GM10266 (cell line): Measurements from ENCODE around the gene TNIK.
"Not testable (repeated sequence)": the region's sequence is repeated elsewhere in the genome, so short reads cannot be mapped to it uniquely, and the experiment has no call there.

ENCODE experiments used
- DNase-seq: peaks from one replicate; pipeline ENCODE4 v3.0.0; 2012; ENCODE audit errors: extremely low spot score
- TF ChIP-seq, protein P1 (sequence below): IDR thresholded peaks from 2 replicates; pipeline ENCODE4 v1.5.1; 2012; ENCODE audit warnings: mild to moderate bottlenecking, low read depth; ENCODE audit not compliant: control insufficient read depth, insufficient read depth; ENCODE audit errors: missing control alignments

TNIK gene

DNA sequence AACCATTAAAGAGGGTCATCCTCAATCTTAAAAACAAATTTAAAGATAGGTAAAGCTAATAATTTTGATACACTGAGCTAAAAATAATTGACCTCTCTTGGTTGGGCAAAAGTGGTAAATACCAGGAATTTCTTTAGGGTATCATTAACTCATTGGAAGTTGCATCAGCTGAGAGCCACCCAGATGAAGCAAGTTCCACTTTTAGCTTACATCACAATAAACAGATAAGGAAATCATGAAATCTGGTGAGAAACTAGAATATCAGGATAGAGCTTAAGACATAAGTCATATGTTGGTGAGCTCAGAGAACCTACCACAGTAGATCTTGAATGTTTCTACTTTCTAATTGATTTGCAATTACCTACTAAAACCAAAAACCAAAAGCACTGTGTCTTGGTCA, 336.3 kb downstream of the TNIK start:
- TF ChIP-seq, protein P1, sequence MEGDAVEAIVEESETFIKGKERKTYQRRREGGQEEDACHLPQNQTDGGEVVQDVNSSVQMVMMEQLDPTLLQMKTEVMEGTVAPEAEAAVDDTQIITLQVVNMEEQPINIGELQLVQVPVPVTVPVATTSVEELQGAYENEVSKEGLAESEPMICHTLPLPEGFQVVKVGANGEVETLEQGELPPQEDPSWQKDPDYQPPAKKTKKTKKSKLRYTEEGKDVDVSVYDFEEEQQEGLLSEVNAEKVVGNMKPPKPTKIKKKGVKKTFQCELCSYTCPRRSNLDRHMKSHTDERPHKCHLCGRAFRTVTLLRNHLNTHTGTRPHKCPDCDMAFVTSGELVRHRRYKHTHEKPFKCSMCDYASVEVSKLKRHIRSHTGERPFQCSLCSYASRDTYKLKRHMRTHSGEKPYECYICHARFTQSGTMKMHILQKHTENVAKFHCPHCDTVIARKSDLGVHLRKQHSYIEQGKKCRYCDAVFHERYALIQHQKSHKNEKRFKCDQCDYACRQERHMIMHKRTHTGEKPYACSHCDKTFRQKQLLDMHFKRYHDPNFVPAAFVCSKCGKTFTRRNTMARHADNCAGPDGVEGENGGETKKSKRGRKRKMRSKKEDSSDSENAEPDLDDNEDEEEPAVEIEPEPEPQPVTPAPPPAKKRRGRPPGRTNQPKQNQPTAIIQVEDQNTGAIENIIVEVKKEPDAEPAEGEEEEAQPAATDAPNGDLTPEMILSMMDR, result no peak
- no peak for DNase-seq

DNA sequence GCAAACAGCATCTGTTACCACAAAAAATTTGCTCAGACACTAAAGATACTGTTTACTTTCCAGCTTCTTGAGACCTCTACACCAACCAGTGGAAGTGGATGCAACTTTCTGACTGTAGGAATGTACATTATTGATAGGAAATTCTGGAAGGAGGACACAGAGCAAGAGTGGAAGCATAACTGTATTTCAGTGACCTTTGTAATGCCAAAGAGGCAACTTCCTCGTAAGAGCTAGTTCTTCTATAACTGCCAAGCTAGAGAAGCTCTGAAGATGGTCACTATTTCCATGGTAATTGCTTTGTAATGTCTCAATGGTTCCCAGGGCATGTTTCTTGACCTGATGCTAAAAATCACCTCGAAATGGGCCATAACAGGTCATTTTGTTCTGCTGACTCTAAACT, 337.3 kb downstream of the TNIK start:
- DNase-seq, result no peak
- TF ChIP-seq, protein P1, result no peak

GRCh38 chr3:171122240-171122639, 338.0 kb downstream of the TNIK start:
- no peak for DNase-seq
- TF ChIP-seq, protein P1, result no peak

DNA sequence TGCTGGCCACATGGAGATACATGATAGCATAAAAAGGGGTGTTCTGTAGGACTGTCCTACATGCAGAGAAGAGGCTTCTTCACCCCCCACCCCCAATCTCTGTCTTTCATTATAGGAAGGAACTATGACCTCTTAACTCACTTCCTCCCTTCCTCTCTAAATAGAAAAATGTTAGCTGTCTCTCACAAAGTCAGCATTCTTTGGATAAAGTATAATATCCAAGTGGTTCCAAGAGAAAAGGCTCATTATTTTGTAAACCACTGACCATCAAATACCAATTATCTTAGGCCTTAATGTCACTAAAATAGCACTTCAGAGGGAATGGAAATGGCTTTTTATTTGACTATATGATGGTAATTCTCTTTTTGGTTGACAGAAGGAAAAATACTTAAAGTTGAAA, 338.4 kb downstream of the TNIK start:
- no peak for DNase-seq
- TF ChIP-seq, protein P1, result no peak

DNA sequence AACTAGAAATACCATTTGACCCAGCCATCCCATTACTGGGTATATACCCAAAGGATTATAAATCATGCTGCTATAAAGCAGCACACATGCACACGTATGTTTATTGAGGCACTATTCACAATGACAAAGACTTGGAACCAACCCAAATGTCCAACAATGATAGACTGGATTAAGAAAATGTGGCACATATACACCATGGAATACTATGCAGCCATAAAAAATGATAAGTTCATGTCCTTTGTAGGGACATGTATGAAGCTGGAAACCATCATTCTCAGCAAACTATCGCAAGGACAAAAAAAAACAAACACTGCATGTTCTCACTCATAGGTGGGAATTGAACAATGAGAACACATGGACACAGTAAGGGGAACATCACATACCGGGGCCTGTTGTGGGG, 340.8 kb downstream of the TNIK start:
- not testable (repeated sequence) for DNase-seq

DNA sequence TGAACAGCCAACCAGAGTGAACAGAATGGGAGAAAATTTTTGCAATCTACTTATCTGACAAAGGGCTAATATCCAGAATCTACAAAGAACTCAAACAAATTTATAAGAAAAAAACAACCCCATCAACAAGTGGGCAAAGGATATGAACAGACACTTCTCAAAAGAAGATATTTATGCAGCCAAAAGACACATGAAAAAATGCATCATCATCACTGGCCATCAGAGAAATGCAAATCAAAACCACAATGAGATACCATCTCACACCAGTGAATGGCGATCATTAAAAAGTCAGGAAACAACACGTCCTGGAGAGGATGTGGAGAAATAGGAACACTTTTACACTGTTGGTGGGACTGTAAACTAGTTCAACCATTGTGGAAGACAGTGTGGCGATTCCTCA, 341.2 kb downstream of the TNIK start:
- DNase-seq, result not testable (repeated sequence)

DNA sequence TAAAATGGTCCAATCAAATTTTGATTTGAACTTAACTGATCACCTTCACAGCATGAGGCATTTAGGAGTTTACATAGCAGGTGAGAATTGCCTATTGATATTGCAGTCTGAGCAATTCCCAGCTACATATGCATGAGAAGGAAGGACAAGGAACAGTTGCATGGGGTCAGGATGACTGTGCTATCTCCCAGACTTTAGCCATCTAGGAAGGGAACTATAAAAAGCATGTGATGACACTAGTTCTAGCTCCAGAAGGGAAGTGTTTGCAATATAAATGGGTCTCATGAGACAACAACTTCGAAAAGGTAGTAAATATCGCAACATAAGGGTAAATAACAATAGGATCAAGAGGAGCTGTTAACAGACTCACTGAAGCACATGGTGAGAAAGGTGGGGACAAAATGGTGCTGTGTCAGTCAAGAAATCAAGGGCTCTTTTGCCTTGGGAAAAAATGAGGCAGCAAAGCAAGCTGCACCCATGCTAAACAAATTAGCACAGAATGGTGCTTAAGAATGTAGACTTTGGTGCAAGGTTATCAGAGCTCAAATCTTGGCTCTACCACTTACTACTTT, 343.3 kb downstream of the TNIK start:
- DNase-seq, result no peak
- TF ChIP-seq, protein P1, result no peak

- TF ChIP-seq, protein P1, result no peak
Measured at GRCh38 chr3:171116365-171116764, 343.8 kb downstream of the TNIK start.

More at GRCh38 chr3:171116365-171116764, 343.8 kb downstream of the TNIK start:
- no peak for DNase-seq
